Skeletal muscle satellite cell (primary cell): Measurements from ENCODE around the gene SLC25A45.
"Not testable (repeated sequence)": the region's sequence is repeated elsewhere in the genome, so short reads cannot be mapped to it uniquely, and the experiment has no call there.

Source experiments
- H3K27me3 ChIP-seq: 2 replicates; pipeline ENCODE4 v1.7.0; 2013; ENCODE audit warnings: low read length; ENCODE audit not compliant: control insufficient read depth, insufficient read depth
- H3K36me3 ChIP-seq: 2 replicates; pipeline ENCODE4 v1.7.0; 2013; ENCODE audit warnings: mild to moderate bottlenecking, control low read depth, low read length; ENCODE audit not compliant: insufficient read depth
- H3K4me1 ChIP-seq: 2 replicates; pipeline ENCODE4 v1.7.0; 2013; ENCODE audit warnings: low read length; ENCODE audit not compliant: control insufficient read depth, insufficient read depth
- H3K4me2 ChIP-seq: 2 replicates; pipeline ENCODE4 v1.7.0; 2013; ENCODE audit warnings: mild to moderate bottlenecking, low read length
- H3K4me3 ChIP-seq: 2 replicates; pipeline ENCODE4 v1.7.0; 2013; ENCODE audit warnings: low read length
- H3K9ac ChIP-seq: 2 replicates; pipeline ENCODE4 v1.7.0; 2013; ENCODE audit warnings: mild to moderate bottlenecking, low read depth, low read length, moderate library complexity
- H3K9me3 ChIP-seq: replicated peaks from 2 replicates; pipeline ENCODE4 v1.7.0; 2013; ENCODE audit warnings: mild to moderate bottlenecking, control low read depth, low read length

The SLC25A45 gene

DNA sequence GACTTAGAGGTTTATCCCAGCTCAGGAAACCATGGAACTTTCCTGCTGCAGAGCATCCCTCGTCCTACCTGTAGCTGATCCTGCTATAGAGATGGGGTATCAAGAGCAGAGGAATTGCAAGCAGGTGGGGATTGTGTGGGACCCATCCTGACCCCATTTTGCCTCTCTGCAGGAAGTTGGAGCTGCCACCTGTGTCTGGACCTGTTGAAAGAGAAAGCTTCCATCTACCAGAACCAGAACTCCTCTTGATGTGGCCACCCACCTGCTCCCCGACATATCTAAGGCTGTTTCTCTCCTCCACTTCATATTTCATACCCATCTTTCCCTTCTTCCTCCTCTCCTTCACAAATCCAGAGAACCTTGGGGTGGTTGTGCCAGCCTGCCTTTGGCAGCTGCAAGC is 30.9 kb downstream of the SLC25A45 start:
- Histone ChIP-seq H3K36me3 (peaks cover 46% of the 10 kb centered on the region), H3K9me3 (no peaks in the 10 kb centered on the region), H3K4me1 (peaks cover 22% of the 10 kb centered on the region), H3K4me3 (no peak overlapping the region), H3K9ac (no peak overlapping the region), H3K27me3 (peaks cover 12% of the 10 kb centered on the region), H3K4me2 (no peak overlapping the region)

DNA sequence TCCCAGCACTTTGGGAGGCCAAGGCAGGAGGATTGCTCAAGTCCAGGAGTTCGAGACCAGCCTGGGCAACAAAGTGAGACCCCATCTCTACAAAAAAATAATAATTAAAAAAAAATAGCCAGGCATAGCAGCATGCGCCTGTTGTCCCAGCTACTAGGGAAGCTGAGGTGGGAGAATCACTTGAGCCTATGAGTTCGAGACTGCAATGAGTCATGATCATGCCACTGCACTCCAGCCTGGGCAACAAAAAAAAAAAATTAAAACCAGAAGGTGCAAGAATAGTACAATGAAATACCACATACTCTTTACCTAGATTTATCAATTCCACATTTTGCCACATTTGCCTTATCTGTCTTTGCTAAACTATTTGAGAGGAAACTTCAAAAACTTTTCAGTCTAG is 40.6 kb downstream of the SLC25A45 start:
- H3K36me3 ChIP-seq: peaks cover 78% of the 10 kb centered on the region
- no peaks in the 10 kb centered on the region for H3K4me1 ChIP-seq

DNA sequence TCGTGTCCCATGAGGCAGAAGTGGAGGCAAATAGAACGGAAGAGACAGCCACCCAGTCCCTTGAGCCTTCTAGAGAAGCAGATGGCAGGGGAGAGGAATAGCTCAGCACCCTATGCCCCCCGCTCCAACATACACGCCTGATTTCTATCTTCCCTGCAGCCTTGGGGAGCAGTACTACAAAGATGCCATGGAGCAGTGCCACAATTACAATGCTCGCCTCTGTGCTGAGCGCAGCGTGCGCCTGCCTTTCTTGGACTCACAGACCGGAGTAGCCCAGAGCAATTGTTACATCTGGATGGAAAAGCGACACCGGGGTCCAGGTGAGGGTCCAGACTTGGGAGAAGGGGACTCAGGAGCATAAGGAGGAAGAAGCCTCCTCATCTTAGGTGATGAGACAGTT is 42.2 kb downstream of the SLC25A45 start:
- Histone ChIP-seq H3K27me3 (no peaks in the 10 kb centered on the region), H3K4me2 (no peak overlapping the region), H3K36me3 (peaks cover 63% of the 10 kb centered on the region), H3K9ac (no peak overlapping the region), H3K4me1 (peaks cover 4% of the 10 kb centered on the region), H3K4me3 (no peak overlapping the region), H3K9me3 (no peaks in the 10 kb centered on the region)

More for the DNA sequence above, 40.6 kb downstream of the SLC25A45 start:
- H3K27me3 ChIP-seq: no peaks in the 10 kb centered on the region
- H3K9ac ChIP-seq: no peak overlapping the region
- H3K9me3 ChIP-seq: no peaks in the 10 kb centered on the region
- H3K4me3 ChIP-seq: no peak overlapping the region
- no peak overlapping the region for H3K4me2 ChIP-seq

DNA sequence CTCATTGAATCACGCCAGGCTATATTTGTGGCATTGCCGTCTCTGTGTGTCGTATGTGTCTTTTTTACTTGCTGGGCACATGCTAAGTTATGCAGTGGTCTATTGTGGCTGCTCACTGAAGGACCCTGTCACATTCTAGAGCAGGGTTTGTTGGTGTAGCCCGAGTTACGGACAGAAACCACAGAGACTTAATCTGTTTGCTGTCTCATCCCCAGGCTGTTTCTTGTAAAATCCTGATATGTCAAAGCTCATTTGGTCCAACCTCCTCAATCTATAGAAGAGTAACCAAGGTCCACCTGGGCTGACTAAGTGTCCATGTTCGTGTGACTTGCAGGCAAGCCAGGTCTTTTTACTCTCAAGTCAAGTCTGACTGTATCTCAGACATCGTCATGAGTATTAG is 43.8 kb downstream of the SLC25A45 start:
- H3K9me3 ChIP-seq: no peaks in the 10 kb centered on the region
- no peak overlapping the region for H3K4me3 ChIP-seq
- H3K4me1 ChIP-seq: peaks cover 6% of the 10 kb centered on the region
- H3K9ac ChIP-seq: no peak overlapping the region
- no peak overlapping the region for H3K4me2 ChIP-seq
- H3K36me3 ChIP-seq: peaks cover 47% of the 10 kb centered on the region
- H3K27me3 ChIP-seq: no peaks in the 10 kb centered on the region

DNA sequence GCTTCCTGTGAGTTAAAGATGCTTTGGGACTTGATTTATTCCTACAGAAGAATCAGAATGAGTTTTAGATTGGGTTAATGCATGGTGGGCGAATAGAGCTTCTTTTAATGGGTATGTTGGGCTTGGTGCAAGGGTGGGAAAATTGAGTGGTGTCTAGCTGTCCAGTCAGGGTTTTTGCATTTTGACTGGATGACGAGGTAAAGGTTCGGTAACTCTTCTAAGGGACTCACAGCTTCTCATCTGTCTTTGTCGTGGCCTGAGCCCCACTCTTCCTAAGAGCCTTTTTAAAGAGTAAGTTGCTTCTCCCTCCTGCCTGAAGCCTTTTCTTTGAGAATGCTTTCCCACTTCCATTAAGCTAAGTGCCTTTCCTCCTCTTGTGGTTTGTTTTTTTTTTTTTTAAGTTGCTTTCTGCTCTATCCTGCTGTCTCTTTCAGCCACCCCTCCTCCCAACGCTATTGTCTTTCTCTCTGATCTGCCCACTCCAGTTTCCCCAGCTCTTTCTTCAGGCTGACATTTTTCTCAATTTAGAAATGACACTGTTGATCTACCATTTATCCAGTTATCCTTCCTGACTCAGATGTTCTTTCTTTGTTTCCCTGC is 47.6 kb downstream of the SLC25A45 start:
- Histone ChIP-seq H3K9me3 (no peaks in the 10 kb centered on the region), H3K4me2 (peak overlapping the region; percentile 95), H3K36me3 (peaks cover 12% of the 10 kb centered on the region), H3K9ac (peak overlapping the region; percentile 98), H3K4me1 (peaks cover 9% of the 10 kb centered on the region), H3K27me3 (no peaks in the 10 kb centered on the region), H3K4me3 (peak overlapping the region; percentile 99)

DNA sequence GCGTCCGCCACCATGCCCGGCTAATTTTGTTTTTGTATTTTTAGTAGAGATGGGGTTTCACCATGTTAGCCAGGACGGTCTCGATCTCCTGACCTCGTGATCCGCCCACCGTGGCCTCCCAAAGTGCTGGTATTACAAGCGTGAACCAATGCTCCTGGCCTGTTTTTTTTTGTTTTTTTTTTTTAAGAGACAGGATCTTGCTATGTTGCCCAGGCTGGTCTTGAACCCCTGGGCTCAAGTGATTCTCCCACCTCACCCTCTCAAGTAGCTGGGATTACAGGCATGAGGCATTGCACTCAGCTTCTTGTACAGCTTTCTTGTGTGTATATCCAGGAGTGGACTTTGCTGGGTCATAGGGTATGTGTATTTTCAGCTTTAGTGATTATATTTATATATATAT is 49.9 kb downstream of the SLC25A45 start:
- not testable (repeated sequence) for H3K27me3 ChIP-seq, H3K36me3 ChIP-seq, H3K4me2 ChIP-seq, H3K9ac ChIP-seq, H3K9me3 ChIP-seq, H3K4me3 ChIP-seq
- peaks cover 14% of the 10 kb centered on the region for H3K4me1 ChIP-seq

DNA sequence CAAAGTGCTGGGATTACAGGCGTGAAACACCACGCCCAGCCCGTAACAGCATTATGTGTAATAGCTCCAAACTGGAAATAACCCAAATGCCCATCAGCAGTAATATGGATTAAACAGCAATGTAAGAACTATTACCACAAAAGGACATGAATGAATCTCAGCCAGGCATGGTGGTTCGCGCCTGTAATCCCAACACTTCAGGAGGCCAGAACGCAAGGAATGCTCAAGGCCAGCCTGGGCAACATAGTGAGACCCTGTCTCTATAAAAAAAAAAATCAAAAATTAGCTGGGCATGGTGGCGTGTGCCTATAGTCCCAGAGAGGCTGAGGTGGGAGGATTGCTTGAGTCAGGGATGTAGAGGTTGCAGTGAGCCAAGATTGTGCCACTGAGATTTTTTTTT is 51.9 kb downstream of the SLC25A45 start:
- Histone ChIP-seq H3K27me3 (no peaks in the 10 kb centered on the region), H3K9me3 (no peaks in the 10 kb centered on the region), H3K4me1 (peaks cover 13% of the 10 kb centered on the region), H3K4me2 (no peak overlapping the region), H3K36me3 (no peaks in the 10 kb centered on the region), H3K4me3 (no peak overlapping the region), H3K9ac (no peak overlapping the region)

DNA sequence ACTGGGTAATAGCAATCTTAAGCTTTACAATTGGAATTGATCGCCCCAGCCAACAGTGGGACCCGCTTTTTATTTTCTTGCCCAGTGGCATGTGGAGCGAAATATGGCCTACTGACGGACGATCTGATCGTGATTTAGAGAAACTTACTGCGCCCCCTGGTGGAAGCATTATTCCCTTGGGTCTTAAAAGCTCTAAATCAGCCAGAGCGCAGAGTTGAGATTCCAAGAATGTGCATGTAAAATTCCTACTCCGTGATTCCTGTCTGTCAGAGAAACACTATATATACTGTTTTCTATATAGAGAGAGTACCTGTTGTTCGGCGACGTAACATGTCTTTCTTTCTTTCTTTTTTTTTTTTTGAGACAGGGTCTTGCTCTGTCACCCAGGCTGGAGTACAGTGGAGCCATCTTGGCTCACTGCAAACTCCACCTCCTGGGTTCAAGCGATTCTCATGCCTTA is 52.5 kb downstream of the SLC25A45 start:
- Histone ChIP-seq H3K9ac (peak overlapping the region; percentile 64), H3K27me3 (no peaks in the 10 kb centered on the region), H3K4me2 (peak overlapping the region; percentile 50), H3K36me3 (no peaks in the 10 kb centered on the region), H3K9me3 (no peaks in the 10 kb centered on the region), H3K4me3 (no peak overlapping the region), H3K4me1 (peaks cover 8% of the 10 kb centered on the region)

DNA sequence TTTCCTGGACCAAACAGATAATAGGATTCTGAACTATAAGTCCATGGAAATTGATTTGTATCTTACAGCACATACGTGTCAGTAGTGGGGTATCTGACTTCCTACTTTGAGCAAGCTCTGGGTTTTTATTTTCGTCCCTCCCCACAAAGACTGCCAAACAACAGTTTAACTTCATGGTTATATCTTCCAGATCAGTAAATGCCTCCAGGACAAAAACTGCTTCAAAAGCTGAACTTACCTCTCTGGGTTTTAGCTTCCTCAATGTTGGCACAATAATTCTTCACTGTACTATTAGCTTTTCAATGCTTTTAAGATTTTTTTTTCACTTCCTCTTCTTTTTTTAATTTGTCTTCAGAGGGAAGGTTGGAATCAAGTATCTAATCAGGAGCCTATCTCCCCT is 53.0 kb downstream of the SLC25A45 start:
- Histone ChIP-seq H3K27me3 (no peaks in the 10 kb centered on the region), H3K9me3 (no peaks in the 10 kb centered on the region), H3K9ac (peak overlapping the region; percentile 64), H3K4me1 (peaks cover 8% of the 10 kb centered on the region), H3K4me3 (no peak overlapping the region), H3K4me2 (peak overlapping the region; percentile 50), H3K36me3 (no peaks in the 10 kb centered on the region)

DNA sequence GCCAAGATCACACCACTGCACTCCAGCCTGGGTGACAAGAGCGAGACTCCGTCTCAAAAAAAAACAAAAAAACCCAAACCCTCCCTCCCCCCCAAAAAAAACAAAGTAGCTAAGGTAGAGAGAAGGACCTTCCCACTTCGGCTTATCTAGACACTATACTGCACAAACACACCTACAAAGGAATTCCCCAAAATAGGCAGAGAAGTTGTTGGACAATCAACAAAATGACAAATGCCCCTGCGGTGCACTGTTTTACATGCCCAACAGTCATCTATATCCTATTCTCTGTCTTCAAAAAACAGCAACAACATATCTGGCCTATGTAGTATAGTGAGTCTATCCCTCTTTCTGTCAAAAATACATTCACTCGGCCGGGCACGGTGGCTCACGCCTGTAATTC is 55.4 kb downstream of the SLC25A45 start:
- peaks cover 12% of the 10 kb centered on the region for H3K36me3 ChIP-seq
- H3K4me3 ChIP-seq: no peak overlapping the region
- no peaks in the 10 kb centered on the region for H3K27me3 ChIP-seq
- H3K4me2 ChIP-seq: no peak overlapping the region
- no peak overlapping the region for H3K9ac ChIP-seq
- peaks cover 8% of the 10 kb centered on the region for H3K4me1 ChIP-seq
- H3K9me3 ChIP-seq: no peaks in the 10 kb centered on the region

DNA sequence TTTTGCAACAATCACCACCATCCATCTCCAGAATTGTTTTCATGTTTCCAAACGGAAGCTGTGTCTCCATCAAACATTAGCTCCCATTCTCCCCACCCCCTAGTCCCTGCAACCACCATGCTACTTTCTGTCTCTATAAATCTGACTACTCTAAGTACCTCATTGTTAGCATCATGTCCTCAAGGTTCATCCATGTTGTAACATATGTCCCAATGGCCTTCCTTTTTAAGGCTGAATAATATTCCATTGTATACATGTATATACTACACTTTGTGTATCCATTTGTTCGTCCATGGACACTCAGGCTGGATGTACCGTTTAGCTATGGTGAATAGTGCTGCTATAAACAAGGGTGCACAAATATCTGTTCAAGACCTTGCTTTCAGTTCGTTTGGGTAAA is 57.0 kb downstream of the SLC25A45 start:
- peaks cover 8% of the 10 kb centered on the region for H3K4me1 ChIP-seq
- H3K36me3 ChIP-seq: peaks cover 27% of the 10 kb centered on the region
- H3K4me3 ChIP-seq: no peak overlapping the region
- no peaks in the 10 kb centered on the region for H3K9me3 ChIP-seq
- H3K27me3 ChIP-seq: no peaks in the 10 kb centered on the region
- no peak overlapping the region for H3K4me2 ChIP-seq
- no peak overlapping the region for H3K9ac ChIP-seq
